GM19328 (cell line): ENCODE results near the gene DNAH1.
A peak's percentile ranks its signal among the peaks of the same experiment; 100 is the strongest.

ENCODE experiments used
- ATAC-seq: cut with Tn5 transposase; IDR thresholded peaks from one replicate; pipeline ENCODE4 v1.9.1; 2021; ENCODE audit warnings: mild to moderate bottlenecking, moderate library complexity; ENCODE audit not compliant: unreplicated experiment

Gene DNAH1

GRCh38 chr3:52443268-52443610 is 127.1 kb downstream of the DNAH1 start:
- ATAC-seq, result no peak

- ATAC-seq, result no peak
Observed at GRCh38 chr3:52443791-52444687, 127.9 kb downstream of the DNAH1 start.

- ATAC-seq, result peak; percentile 59
Observed at GRCh38 chr3:52444860-52445793, 129.0 kb downstream of the DNAH1 start, which contains the start of gene SEMA3G. TSS of gene SEMA3G (minus strand) at chr3:52445103. CDS start at chr3:52445027, 76 bp downstream.

GRCh38 chr3:52446042-52446441 is 129.9 kb downstream of the DNAH1 start:
- no peak for ATAC-seq

- ATAC-seq, result no peak
Observed at GRCh38 chr3:52446631-52447511, 130.8 kb downstream of the DNAH1 start.

GRCh38 chr3:52447512-52448355 is 131.6 kb downstream of the DNAH1 start:
- ATAC-seq, result no peak
